DOHH2 (cell line): ENCODE measurements around the gene MTO1.

Experiments
- CTCF ChIP-seq: fragments of 200-600 bp; sonication (generic); IDR thresholded peaks from one replicate; pipeline ENCODE4 v1.5.1; 2014; ENCODE audit warnings: antibody characterized with exemption, mild to moderate bottlenecking, low read depth, low read length; ENCODE audit not compliant: poor library complexity, severe bottlenecking
- EZH2phosphoT487 ChIP-seq: fragments of 200-600 bp; sonication (generic); IDR thresholded peaks from 2 replicates; pipeline ENCODE4 v1.6.1; 2017; ENCODE audit warnings: borderline replicate concordance, mild to moderate bottlenecking, antibody characterized with exemption, low read length, moderate library complexity, mixed read lengths

GRCh38 chr6:73513496-73513854, 51.9 kb downstream of the MTO1 start:
- TF ChIP-seq CTCF (no peak), EZH2phosphoT487 (no peak)
